Body of pancreas (tissue), 4 donors: Measurements from ENCODE around the gene PGGT1B.

Source experiments
- POLR2A ChIP-seq, 3 donors: fragments of 450-650 bp; IDR thresholded peaks; one replicate each; pipeline ENCODE4 v1.6.1; 2016; ENCODE audit warnings: antibody characterized with exemption in 3 of 3, mild to moderate bottlenecking in 2 of 3
- TF ChIP-seq, protein P1 (sequence below), 7 experiments: fragments of 450-650 bp in 4 of 7; fragments of 200-600 bp in 3 of 7; sonication (generic) in 3 of 7; IDR thresholded peaks; one replicate each; pipeline ENCODE4 v1.5.1; 2016 to 2019; ENCODE audit warnings: antibody characterized with exemption in 7 of 7

DNA sequence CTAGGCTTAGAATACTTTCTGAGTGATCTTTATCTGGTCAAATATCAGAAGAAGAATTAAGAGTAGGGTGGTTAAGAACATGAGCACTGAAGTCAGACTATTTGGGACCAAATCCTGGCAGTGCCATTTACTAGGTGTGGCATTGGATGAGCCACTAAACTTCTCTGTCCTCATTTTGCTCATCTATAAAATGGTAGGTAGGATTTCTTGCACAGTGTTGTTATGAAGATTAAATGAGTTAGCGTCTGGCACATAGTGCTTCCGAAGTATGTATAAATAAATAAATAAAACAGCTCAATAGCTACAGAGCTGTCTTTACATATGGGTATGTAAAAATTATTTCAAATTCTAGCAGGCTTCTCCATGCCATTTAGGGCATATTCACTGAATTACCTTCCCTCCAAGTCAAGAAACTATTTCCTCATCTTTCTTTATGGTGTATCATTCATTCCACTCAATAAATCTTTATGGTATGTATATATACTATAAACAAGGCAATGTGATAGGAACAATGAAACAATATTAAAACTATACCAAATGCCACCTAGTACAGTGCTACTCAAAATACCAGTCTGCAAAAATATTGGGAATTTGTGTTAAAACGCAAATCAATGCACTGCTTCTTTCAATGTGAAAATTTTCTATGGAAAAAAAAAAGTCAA is 9.8 kb upstream of the PGGT1B start:
- TF ChIP-seq, protein P1, sequence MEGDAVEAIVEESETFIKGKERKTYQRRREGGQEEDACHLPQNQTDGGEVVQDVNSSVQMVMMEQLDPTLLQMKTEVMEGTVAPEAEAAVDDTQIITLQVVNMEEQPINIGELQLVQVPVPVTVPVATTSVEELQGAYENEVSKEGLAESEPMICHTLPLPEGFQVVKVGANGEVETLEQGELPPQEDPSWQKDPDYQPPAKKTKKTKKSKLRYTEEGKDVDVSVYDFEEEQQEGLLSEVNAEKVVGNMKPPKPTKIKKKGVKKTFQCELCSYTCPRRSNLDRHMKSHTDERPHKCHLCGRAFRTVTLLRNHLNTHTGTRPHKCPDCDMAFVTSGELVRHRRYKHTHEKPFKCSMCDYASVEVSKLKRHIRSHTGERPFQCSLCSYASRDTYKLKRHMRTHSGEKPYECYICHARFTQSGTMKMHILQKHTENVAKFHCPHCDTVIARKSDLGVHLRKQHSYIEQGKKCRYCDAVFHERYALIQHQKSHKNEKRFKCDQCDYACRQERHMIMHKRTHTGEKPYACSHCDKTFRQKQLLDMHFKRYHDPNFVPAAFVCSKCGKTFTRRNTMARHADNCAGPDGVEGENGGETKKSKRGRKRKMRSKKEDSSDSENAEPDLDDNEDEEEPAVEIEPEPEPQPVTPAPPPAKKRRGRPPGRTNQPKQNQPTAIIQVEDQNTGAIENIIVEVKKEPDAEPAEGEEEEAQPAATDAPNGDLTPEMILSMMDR (IDR thresholded peaks at IDR 0.05), result no peak
- TF ChIP-seq POLR2A (IDR thresholded peaks at IDR 0.05), result no peak
